Neural progenitor cell (in vitro differentiated cells): ENCODE measurements around the gene SPINDOC.

Experiments used
- CTCF ChIP-seq: fragments of 200-600 bp; sonication (generic); IDR thresholded peaks from 2 replicates; pipeline ENCODE4 v1.5.1; 2017; ENCODE audit warnings: antibody characterized with exemption, mild to moderate bottlenecking
- EZH2phosphoT487 ChIP-seq: fragments of 200-600 bp; sonication (generic); IDR thresholded peaks from 2 replicates; pipeline ENCODE4 v1.6.1; 2017; ENCODE audit warnings: antibody characterized with exemption

DNA sequence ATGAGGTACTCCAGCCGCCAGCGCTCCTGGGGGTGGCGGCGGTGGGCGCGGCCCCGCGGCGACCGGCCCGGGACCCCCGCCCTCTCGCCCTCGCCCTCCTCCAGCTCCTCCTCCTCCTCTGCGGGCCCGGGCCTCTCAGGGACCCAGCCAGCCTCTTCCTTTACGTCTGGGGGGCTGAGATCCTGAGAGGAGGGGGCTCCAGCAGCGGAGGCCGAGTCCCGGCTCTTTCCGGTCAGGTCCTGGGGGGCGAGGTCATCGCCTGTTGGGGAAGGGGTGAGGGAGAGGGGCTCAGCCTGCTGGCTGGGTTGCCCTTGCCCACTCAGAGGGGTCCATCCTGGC lies 48.9 kb upstream of the SPINDOC start:
- TF ChIP-seq CTCF (no peak), EZH2phosphoT487 (no peak)
